Left ventricle myocardium inferior (tissue), 1 donor: Measurements from ENCODE around the gene EWSR1. TPM values are rescaled to one million over a fixed set of nuclear protein-coding genes. Genes with fewer than 3 reads are reported as not detected.

Source experiments
- DNase-seq: peaks from one replicate; pipeline ENCODE4 v3.0.0-alpha.2; 2020
- H3K27ac ChIP-seq: fragments of 200-600 bp; replicated peaks from 2 replicates; pipeline ENCODE4 v1.8.0; 2021
- H3K27me3 ChIP-seq: fragments of 200-600 bp; 2 replicates; pipeline ENCODE4 v1.8.0; 2021; ENCODE audit warnings: low read depth
- H3K36me3 ChIP-seq: fragments of 200-600 bp; 2 replicates; pipeline ENCODE4 v1.8.0; 2021
- H3K4me1 ChIP-seq: fragments of 200-600 bp; 2 replicates; pipeline ENCODE4 v1.8.0; 2021
- H3K4me3 ChIP-seq: fragments of 200-600 bp; 2 replicates; pipeline ENCODE4 v1.8.0; 2021; ENCODE audit warnings: mild to moderate bottlenecking, moderate library complexity
- H3K9me3 ChIP-seq: fragments of 200-600 bp; replicated peaks from 2 replicates; pipeline ENCODE4 v1.8.0; 2021
- intact Hi-C: fragments of 100-400 bp; cut with micrococcal nuclease; formaldehyde crosslinking; loops from one replicate; pipeline ENCODE4 v1.11.0; 2022
- total RNA-seq: library from RNA; stranded (reverse); fragmentation: NEBNext Ultra II Directional; extraction: Animal tissue kit (Norgen Biotek cat#: 25700); gene quantifications from one replicate; pipeline ENCODE4 v1.2.1, GENCODE V29; 2021
- TF ChIP-seq, protein P1 (sequence below): fragments of 200-600 bp; IDR thresholded peaks from 2 replicates; pipeline ENCODE4 v1.8.0; 2021; ENCODE audit warnings: antibody characterized with exemption, mild to moderate bottlenecking, borderline replicate concordance
- donor health status: DM: no; HTN: yes; CAD: no; lungs with severe emphysema.

EWSR1 gene
- total RNA-seq, 1 donor from 2014 or later = 122 TPM

- H3K4me1 ChIP-seq = peaks cover 86% of the 10 kb centered on the region
- peak overlapping the region; percentile 100 for H3K27ac ChIP-seq
- H3K27me3 ChIP-seq = no peaks in the 10 kb centered on the region
- no peak for DNase-seq
- H3K9me3 ChIP-seq = no peaks in the 10 kb centered on the region
- intact Hi-C loops = no loop called here
- peak overlapping the region; percentile 95 for H3K4me3 ChIP-seq
- TF ChIP-seq, protein P1, sequence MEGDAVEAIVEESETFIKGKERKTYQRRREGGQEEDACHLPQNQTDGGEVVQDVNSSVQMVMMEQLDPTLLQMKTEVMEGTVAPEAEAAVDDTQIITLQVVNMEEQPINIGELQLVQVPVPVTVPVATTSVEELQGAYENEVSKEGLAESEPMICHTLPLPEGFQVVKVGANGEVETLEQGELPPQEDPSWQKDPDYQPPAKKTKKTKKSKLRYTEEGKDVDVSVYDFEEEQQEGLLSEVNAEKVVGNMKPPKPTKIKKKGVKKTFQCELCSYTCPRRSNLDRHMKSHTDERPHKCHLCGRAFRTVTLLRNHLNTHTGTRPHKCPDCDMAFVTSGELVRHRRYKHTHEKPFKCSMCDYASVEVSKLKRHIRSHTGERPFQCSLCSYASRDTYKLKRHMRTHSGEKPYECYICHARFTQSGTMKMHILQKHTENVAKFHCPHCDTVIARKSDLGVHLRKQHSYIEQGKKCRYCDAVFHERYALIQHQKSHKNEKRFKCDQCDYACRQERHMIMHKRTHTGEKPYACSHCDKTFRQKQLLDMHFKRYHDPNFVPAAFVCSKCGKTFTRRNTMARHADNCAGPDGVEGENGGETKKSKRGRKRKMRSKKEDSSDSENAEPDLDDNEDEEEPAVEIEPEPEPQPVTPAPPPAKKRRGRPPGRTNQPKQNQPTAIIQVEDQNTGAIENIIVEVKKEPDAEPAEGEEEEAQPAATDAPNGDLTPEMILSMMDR = no peak
- H3K36me3 ChIP-seq = peaks cover 36% of the 10 kb centered on the region
Observed at GRCh38 chr22:29269230-29269604, 1.1 kb downstream of the EWSR1 start.

- intact Hi-C loops = no loop called here
Observed at GRCh38 chr22:29269731-29270474, 1.8 kb downstream of the EWSR1 start.

DNA sequence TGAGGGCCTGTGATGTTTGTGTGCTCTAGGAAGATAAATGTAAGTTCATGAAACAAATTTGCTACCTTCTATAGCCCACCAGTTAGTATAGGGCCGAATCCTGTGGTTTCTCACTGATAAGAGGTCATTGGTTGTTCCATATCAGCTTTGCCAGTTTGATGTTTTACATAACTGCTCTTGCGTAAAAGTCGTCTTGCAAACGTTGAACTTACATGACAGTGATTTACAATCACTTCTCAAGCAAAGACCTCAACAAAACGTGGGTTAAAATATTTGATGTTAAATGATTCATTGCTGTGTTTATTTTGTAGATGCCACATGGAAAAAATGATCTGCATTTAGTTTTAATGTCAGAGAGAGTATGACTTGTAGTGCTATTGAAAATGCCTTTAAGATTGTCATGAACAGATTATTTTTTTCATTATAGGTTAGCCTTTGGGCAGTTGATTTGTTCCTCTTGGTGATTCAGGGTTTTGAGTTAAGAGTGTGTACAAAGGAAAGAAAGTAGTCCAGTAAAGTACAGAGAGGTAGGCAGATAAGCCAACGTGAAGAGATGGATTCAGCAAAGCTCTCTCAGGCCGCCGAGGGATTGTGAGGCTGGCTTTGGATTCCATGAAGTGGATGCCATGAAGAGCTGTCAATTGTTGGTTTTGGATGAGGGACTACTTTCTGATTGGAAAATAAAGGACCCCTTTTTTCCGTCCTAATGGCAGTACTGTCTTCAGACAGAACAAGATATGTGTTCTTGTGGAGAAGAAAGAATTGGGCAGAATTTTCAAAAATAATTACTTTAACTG, 2.6 kb downstream of the EWSR1 start:
- Histone ChIP-seq H3K36me3 (peaks cover 36% of the 10 kb centered on the region), H3K27me3 (no peaks in the 10 kb centered on the region), H3K4me1 (peaks cover 100% of the 10 kb centered on the region), H3K27ac (peak overlapping the region; percentile 100), H3K9me3 (no peaks in the 10 kb centered on the region), H3K4me3 (peak overlapping the region; percentile 95)
- intact Hi-C loops = no loop called here
- DNase-seq = no peak
- TF ChIP-seq, protein P1 = no peak

More at GRCh38 chr22:29269731-29270474, 1.8 kb downstream of the EWSR1 start:
- Histone ChIP-seq H3K36me3 (peaks cover 36% of the 10 kb centered on the region), H3K4me3 (peak overlapping the region; percentile 95), H3K9me3 (no peaks in the 10 kb centered on the region), H3K27me3 (no peaks in the 10 kb centered on the region), H3K27ac (peak overlapping the region; percentile 100), H3K4me1 (peaks cover 92% of the 10 kb centered on the region)
- TF ChIP-seq, protein P1 = no peak
- no peak for DNase-seq

- TF ChIP-seq, protein P1 = no peak
- DNase-seq = no peak
- intact Hi-C loops = no loop called here
- Histone ChIP-seq H3K4me1 (peaks cover 100% of the 10 kb centered on the region), H3K9me3 (no peaks in the 10 kb centered on the region), H3K4me3 (no peak overlapping the region), H3K36me3 (peaks cover 56% of the 10 kb centered on the region), H3K27me3 (no peaks in the 10 kb centered on the region), H3K27ac (no peak overlapping the region)
Observed at GRCh38 chr22:29272624-29273023, 4.6 kb downstream of the EWSR1 start.

DNA sequence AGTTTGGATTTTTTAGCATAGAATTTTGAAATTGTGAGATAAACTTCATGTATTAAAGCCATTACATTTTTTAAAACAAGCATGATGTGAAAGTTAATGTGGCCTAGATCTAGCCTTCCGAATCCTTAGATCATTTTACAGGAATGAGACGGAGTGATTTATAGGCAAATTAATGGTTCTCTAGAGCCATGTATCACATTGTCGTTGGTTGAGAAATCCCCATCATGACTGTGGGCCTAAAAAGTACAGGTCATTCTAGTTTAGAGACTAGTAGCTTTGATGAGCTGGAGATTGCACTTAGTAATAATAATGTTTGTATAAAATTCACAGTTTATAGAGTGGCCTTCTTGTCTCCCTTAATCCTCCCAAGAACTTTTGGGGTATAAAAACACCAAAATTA, 7.1 kb downstream of the EWSR1 start:
- intact Hi-C loops = no loop called here
- Histone ChIP-seq H3K36me3 (peaks cover 81% of the 10 kb centered on the region), H3K4me1 (peaks cover 87% of the 10 kb centered on the region), H3K9me3 (no peaks in the 10 kb centered on the region), H3K27ac (no peak overlapping the region), H3K4me3 (no peak overlapping the region), H3K27me3 (no peaks in the 10 kb centered on the region)
- no peak for DNase-seq
- TF ChIP-seq, protein P1 = no peak
